HEK293 (cell line): ENCODE measurements around the gene SLCO1B3.

Experiments used
- ZBTB1 ChIP-seq: fragments of 450-650 bp; formaldehyde crosslinking; IDR thresholded peaks from 2 replicates; pipeline ENCODE4 v1.5.1; 2016; ENCODE audit warnings: missing biosample characterization, missing genetic modification characterization
- ZNF157 ChIP-seq: fragments of 450-650 bp; formaldehyde crosslinking; IDR thresholded peaks from 2 replicates; pipeline ENCODE4 v1.5.1; 2016; ENCODE audit warnings: missing biosample characterization, missing genetic modification characterization

DNA sequence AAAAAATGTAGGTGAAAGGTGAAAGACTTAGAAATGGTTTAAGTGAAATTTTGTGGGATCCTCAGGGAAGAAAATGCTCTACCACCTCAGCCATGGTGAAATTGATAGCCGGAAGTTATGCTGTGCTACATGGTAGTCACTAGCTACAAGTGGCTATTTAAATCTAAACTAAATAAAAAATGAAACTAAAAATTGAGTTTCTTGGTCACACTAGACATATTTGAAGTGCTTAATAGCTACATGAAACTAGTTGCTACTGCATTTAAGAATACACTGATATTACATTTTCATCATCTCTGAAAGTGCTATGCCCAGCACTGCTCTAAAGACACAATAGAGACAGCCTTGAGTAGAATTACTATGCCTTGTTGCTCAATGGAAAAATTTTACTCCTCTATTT lies 10.3 kb upstream of the SLCO1B3 start:
- TF ChIP-seq ZBTB1 (tag by site-specific recombination) (no peak), ZNF157 (no peak)
